Stimulated activated CD8-positive, alpha-beta memory T cell treated with anti-CD3 and anti-CD28 coated beads, Interleukin-15, amount 100 ng/mL, for 48 hours (primary cell): ENCODE data around the gene LMO2.

Experiments used
- DNase-seq, 2 donors: peaks; one replicate each; pipeline ENCODE4 v3.0.0-alpha.2; 2020; ENCODE audit warnings: low read depth in 2 of 2

Gene LMO2

DNA sequence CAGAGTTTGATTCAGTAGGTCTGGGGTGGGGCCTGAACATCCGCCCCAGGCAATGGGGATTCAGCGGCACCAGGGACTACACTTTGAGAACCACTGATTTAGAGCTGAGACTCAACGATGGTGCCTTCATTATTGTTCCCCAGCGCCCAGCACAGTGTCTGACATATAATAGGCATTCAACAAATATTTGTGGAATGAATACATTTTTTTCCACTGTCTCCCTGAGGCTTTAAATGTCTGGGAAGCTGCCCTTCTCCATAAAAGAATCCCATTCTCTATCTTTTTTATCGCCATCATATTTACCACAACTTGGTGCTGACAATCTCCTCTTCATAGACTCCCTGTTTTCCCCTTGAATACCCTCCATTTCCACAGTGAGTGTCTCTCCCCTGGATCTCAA, 23.6 kb upstream of the LMO2 start:
- no peak for DNase-seq

DNA sequence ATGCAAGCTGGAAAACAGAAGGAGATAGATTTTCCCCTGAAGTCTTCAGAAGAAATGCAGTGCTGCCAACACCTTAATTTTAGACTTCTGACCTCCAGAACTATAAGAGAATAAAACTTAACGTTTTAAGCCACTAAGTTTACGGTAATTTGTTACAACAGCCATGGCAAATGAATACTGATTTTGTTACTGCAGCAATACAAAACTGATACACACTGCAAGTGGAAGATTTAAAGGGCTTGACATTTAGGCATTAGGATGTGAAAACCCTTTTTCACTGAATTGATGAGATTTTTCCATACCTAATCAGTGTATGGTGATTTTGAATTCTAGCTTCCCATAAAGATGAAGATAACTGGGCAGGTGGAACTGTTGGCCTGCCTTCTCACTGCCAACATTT, 22.1 kb upstream of the LMO2 start:
- DNase-seq = no peak

DNA sequence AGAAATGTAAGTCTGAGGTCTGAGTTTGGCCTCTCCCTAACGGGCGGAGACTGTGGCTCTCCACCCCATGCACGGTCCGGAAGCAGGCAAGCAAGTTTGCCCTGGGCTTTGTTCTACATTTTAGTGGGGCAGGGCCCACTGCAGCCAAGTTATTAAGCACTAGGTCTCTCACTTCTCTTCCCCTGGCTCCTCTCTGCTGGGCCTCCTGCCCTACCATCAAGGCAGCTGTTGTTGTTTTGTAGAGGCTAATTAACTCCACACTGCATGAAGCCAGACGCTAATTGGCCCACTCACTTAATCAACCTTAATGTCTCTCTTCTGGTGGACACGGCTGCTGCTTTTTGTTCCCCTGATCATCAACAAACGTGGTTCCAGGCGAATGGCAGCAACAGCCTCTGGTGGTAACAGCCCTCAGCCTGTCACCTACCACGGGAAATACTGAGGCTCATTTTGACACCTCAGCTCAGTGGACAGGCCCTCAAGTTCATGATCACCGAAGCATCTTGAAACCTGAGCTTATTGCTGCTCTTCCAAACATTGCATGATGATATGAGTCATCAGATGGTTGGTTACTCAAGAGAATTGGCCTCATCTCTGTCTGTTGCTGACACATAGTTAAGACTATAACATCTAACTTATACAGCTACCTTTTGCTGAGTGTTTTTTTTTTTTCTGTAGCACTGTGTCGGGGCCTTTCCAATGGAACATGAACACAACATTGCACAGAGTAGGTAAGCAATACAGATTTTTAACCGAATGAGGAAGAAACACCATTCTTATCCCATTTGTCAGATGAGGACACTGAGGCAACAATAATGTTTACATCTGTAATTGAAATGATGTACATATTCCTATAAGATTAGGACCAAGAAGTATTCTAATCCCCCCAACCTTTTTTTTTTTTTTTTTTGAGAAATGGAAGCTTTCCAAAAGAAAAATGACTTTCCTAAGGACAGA, 20.8 kb upstream of the LMO2 start:
- no peak for DNase-seq

DNA sequence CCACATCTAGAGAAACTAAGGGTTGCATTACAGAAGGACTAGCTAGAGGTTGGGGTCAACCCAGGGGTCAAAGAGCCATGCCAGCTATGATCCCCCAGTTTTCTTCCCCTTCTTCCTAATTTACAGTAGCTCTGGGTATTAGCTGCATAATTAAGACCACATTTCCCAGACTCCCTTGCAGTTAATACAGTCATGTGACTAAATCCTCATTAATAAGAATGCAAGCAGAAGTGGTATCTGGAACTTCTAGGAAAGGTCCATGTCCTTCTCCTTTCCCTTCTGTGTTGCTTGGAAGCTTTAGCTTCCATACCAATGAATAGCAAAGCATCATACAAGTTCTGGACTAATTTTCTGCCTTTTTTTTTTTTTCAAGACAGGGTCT, 19.1 kb upstream of the LMO2 start:
- no peak for DNase-seq

GRCh38 chr11:33910296-33910957, 18.6 kb upstream of the LMO2 start:
- DNase-seq = no peak

DNA sequence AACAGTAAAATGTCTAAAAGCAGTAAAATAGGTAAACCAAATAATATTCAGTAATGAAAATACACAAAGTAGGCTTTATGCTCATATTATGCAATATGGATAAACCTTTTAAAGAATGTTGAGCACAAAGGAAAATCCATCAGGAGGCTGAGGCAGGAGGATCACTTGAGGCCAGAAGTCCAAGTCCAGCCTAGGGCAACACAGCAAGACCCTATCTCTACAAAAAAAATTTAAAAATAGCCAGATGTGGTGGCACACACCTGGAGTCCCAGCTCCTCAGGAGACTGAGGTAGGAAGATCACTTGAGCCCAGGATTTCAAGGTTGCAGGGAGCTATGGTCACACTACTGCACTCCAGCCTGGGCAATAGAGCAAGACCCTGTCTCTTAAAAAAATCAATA, 17.7 kb upstream of the LMO2 start:
- DNase-seq = no peak

DNA sequence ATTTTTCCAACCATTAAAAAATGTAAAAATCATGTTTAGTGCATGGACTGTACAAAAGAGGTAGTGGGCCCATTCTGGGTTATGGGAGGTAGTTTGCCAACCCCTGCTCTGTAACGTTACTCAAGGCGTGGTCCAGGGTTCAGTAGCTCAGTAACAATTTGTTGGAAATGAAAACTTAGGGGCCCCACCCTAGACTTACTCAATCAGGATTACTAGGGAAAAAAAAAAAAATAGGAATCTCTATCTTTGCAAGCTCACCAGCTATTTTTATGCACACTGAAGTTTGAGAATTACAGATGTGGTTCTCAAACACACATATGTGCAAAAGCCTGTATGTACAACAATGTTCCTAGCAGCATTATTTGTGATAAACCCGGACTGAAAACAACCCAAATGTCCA, 17.3 kb upstream of the LMO2 start:
- DNase-seq = no peak

DNA sequence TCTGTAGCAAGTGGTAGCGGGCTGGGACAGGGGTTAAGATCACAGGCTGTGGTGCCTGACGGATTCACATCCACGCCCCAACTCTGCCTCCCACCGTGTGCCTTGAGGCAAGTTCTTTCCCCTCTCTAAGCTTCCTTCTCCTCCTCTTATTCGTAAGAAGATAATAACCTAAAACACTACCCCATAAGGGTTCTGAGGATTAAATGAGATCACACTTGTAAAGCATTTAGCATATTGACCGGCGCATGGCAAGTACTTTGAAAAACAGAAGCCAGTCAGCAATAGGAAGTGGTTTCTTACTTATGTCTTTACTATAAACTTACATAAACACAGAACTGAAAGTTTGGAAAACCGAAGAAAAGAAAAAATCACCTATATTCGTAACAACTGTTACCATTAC, 15.5 kb upstream of the LMO2 start:
- no peak for DNase-seq

- no peak for DNase-seq
These were observed 14.8 kb upstream of the LMO2 start for GRCh38 chr11:33906484-33907186.

DNA sequence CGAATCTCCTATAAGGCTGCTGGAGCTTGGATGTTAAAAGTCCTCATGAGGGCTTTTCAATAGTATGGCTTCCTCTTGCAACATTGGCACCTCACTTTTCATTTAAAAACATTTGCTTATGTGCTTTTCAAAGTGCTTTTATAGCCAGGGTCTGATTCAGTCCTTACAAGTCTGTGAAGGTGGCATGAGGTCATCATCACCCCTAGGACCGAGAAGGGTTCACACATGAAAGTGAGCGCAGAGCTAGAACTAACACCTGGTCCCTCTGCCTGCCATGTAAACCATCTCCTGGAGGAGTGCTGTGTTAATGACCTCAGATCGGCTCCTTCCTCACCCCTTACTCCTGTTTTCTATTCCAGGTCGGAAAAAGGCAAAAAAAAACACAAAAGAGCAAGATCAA, 12.2 kb upstream of the LMO2 start:
- no peak for DNase-seq

- DNase-seq = no peak
These were observed 8.4 kb upstream of the LMO2 start for GRCh38 chr11:33900159-33900840.

- DNase-seq = no peak
These were observed 7.6 kb upstream of the LMO2 start for GRCh38 chr11:33899400-33900037.

- no peak for DNase-seq
These were observed 7.1 kb upstream of the LMO2 start for GRCh38 chr11:33898957-33899356.

DNA sequence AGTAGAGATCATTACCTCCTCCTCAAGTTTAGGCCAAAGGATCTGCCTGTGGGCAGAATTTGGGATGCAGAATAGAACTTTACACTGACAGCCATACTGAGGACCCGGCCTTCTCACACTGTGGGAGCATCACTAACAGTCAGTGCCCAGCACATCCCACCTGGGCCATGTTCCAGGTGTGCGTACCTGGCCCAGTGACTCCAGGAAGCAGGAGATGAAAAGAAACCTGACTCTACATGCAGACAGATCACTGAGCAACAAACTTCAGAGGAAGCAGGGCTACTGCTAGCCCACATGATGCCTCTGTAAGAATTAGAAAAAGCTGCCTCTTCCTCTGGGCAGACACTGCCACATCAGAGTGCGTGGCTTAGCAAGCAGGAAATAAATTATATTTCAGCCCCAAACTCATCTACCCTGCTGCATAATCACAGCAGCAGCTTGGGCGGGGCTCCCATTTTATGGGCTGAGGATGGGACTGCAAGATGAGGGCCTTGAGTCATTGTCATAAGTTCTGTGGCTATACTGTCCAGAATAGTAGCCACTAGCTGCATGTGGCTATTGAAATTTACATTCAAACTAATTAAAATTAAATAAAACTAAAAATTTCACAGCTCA, 6.0 kb upstream of the LMO2 start:
- DNase-seq = no peak

DNA sequence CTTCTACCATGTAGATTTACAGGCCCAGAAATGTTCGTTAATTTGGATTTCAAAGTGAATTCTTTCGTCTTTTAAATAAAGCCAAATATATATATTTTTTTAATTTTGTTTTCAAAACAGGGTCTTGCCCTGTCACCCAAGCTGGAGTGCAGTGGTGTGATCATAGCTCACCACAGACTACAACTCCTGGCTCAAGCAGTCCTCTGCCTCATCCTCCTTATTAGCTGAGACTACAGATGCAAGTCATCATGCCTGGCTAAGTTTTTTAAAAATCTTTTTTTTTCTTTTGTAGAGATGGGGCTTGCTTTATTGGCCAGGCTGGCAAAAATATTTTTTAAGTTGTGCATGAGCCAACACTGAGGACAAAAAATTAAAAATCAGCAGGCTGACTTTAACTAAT, 5.0 kb upstream of the LMO2 start:
- no peak for DNase-seq

DNA sequence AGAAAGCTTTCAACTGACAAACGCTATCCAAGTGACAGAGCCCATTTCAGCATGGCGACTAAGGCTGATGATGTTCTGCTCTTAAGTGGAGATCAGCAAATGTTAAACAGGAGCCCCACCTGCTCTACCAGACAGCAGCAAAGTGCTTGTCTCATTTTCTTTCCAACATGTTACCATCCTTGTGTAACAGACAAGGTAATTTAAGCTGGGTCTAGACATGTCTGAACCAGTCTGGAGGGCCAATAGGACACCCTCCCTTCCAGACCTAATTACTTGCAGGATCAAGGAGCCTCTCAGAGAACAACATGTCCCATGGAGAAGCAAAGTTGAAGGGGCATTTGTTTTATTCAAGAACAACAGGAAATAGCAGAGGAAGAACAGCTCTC, 3.9 kb upstream of the LMO2 start:
- DNase-seq = no peak

- no peak for DNase-seq
These were observed 2.5 kb upstream of the LMO2 start for GRCh38 chr11:33894398-33894746.

DNA sequence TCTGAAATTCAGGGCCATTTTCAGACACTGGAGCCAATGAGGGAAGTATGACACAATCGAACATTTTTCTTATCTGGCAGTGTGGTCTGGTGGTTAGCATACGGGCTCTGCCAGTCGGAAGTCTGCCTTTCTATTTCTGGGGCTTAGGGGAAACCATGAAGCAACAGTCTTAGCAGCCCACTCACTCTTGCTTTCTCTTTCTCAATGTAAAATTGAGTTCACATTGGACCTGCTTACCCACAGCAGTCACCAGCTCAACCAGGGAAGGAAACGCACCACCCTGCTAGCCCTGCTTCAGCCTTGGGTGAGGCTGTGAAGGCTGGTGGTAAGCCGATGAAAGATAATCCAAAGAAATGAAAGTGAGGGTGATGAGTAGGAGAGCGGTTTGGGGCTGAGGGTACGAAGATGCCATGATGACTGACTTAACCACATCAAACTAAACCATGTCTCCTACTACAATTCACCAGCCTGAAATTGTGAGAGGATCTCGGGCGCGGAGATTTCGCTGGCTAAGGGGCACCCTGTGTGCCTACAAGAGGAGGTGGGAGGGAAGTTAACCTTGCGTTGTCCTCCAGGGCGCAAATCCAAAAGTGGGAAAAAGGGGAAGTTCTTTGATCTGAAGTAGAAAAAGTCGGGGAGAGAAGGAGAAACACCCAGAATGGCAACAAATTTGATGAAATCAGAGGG, 2.0 kb upstream of the LMO2 start:
- peak; percentile 61 to 75 for DNase-seq

GRCh38 chr11:33892906-33893594, 1.2 kb upstream of the LMO2 start:
- DNase-seq = no peak

DNA sequence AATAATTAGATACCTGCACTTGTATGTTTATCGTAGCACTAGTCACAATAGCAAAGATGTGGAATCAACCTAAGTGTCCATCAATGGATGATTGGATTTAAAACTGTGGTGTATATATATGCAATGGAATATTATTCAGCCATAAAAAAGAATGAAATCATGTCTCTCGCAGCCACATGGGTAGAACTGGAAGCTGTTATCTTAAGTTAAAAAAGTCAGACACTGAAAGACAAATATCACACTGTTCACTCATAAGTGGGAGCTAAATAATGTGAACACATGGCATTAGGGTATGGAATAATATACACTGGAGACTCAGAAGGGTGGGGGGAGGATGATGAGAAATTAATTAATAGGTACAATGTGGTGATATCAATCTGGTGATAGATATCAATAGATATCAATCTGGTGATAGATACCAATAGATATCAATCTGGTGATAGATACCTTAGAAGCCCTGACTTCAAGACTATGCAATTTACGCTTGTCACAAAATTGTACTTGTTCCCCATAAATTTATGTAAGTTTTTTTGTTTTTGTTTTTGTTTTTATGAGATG, 2.0 kb downstream of the LMO2 start:
- DNase-seq = no peak
